Activated B cell treated with CpG ODN at 0.5 μM for 24 hours (primary cell): ENCODE data around the gene PAMR1. TPM values are rescaled to one million over a fixed set of nuclear protein-coding genes. Genes with fewer than 3 reads are reported as not detected.
"Not testable (repeated sequence)": the region's sequence is repeated elsewhere in the genome, so short reads cannot be mapped to it uniquely, and the experiment has no call there.

Experiments
- ATAC-seq: fragments of 200-7000 bp; cut with Tn5 transposase; one replicate; pipeline ENCODE4 v1.10.0; 2021; ENCODE audit warnings: low read depth, mild to moderate bottlenecking, moderate library complexity
- CTCF ChIA-PET: fragments of 350-600 bp; sonication (Branson Sonifier 250); formaldehyde crosslinking; loops from one replicate; lab custom pipeline; 2021; ENCODE audit warnings: antibody characterized with exemption; lab: Charles Lee
- POLR2A ChIA-PET: fragments of 350-600 bp; sonication (Branson Sonifier 250); formaldehyde crosslinking; loops from one replicate; lab custom pipeline; 2021; ENCODE audit warnings: antibody characterized with exemption; lab: Charles Lee
- DNase-seq: peaks from one replicate; pipeline ENCODE4 v3.0.0; 2022
- H3K27ac Mint-ChIP-seq: one replicate; pipeline ENCODE4 v1.8.0; 2020; ENCODE audit warnings: mixed read lengths
- H3K27me3 Mint-ChIP-seq: one replicate; pipeline ENCODE4 v1.8.0; 2021; ENCODE audit warnings: mixed read lengths
- H3K36me3 Mint-ChIP-seq: one replicate; pipeline ENCODE4 v1.8.0; 2021; ENCODE audit warnings: low read depth, mixed read lengths
- H3K4me1 Mint-ChIP-seq: one replicate; pipeline ENCODE4 v1.8.0; 2021; ENCODE audit warnings: mixed read lengths
- H3K4me3 Mint-ChIP-seq: one replicate; pipeline ENCODE4 v1.8.0; 2020; ENCODE audit warnings: mild to moderate bottlenecking, mixed read lengths
- H3K9me3 Mint-ChIP-seq: one replicate; pipeline ENCODE4 v1.8.0; 2020; ENCODE audit warnings: mixed read lengths
- intact Hi-C: fragments of 100-400 bp; cut with micrococcal nuclease; formaldehyde crosslinking; loops from one replicate; pipeline ENCODE4 v1.15.1; 2024
- total RNA-seq: library from RNA; stranded (reverse); gene quantifications from 2 replicates; pipeline ENCODE4 v1.2.3, GENCODE V29; 2022
- TF ChIP-seq, protein P1 (sequence below): fragments of 200-600 bp; IDR thresholded peaks from one replicate; pipeline ENCODE4 v1.8.0; 2022; ENCODE audit warnings: antibody characterized with exemption, mild to moderate bottlenecking

The PAMR1 gene
- total RNA-seq, 1 donor from 2014 or later, result not detected

DNA sequence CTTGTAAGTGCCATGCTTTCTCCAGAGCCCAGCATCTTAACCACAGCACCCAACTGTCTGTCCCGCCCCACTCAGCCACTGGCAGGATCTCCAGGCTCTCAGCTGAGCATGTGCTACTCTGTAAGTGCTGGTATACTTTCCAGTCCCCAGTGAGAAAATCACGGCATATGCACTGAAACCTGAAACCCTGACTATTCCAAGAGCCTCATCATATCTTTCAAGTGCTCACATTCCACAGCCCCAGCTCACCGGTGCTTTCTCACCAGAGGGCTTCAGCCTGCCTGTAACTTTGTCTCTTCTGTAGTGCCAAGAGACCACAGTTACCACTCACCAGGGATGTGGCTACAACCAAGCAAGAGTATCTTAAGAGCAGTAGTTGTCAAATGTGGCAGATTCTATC, 24.4 kb upstream of the PAMR1 start:
- H3K9me3 Mint-ChIP-seq, result no peaks in the 10 kb centered on the region
- TF ChIP-seq, protein P1, sequence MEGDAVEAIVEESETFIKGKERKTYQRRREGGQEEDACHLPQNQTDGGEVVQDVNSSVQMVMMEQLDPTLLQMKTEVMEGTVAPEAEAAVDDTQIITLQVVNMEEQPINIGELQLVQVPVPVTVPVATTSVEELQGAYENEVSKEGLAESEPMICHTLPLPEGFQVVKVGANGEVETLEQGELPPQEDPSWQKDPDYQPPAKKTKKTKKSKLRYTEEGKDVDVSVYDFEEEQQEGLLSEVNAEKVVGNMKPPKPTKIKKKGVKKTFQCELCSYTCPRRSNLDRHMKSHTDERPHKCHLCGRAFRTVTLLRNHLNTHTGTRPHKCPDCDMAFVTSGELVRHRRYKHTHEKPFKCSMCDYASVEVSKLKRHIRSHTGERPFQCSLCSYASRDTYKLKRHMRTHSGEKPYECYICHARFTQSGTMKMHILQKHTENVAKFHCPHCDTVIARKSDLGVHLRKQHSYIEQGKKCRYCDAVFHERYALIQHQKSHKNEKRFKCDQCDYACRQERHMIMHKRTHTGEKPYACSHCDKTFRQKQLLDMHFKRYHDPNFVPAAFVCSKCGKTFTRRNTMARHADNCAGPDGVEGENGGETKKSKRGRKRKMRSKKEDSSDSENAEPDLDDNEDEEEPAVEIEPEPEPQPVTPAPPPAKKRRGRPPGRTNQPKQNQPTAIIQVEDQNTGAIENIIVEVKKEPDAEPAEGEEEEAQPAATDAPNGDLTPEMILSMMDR, result no peak
- DNase-seq (no peak), ATAC-seq (no peak)
- intact Hi-C loops, result no loop called here
- H3K27me3 Mint-ChIP-seq, result peaks cover 13% of the 10 kb centered on the region
- POLR2A ChIA-PET, result no interaction called here
- H3K36me3 Mint-ChIP-seq, result no peaks in the 10 kb centered on the region
- CTCF ChIA-PET, result no interaction called here
- no peak overlapping the region for H3K4me3 Mint-ChIP-seq
- H3K4me1 Mint-ChIP-seq, result peaks cover 3% of the 10 kb centered on the region
- no peak overlapping the region for H3K27ac Mint-ChIP-seq

DNA sequence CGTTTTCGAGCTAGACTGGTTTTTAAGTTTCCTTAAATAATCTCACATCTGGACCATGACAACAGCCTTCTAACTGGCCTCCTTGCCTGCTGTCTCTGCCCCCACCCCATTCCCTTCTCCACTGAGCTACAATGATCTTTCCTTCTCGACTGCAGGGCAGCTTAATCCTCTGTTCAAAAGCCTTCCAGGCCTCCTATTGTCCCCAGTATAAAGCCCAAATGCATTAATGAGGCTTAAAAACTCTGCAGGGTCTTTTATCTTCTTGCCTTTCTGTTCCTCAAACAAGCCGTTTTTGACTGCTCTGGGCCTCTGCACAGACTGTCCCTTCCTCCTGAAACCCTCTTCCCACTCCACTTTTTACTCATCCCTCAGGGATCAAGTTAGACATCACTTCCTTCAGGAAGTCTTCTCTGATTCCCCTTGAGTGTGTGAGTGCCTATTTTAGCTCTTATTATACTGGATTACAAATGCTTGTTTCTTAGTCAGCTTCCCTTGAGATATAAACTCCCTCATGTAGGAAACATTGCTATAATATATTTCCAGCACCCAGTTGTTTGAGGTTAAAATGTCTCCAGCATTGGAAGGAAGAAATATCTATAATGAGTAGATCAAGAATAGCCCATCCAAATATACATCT, 23.6 kb upstream of the PAMR1 start:
- CTCF ChIA-PET, result no interaction called here
- no peak overlapping the region for H3K27ac Mint-ChIP-seq
- no peak overlapping the region for H3K4me3 Mint-ChIP-seq
- H3K9me3 Mint-ChIP-seq, result no peaks in the 10 kb centered on the region
- TF ChIP-seq, protein P1, result no peak
- peaks cover 3% of the 10 kb centered on the region for H3K4me1 Mint-ChIP-seq
- H3K36me3 Mint-ChIP-seq, result no peaks in the 10 kb centered on the region
- DNase-seq (no peak), ATAC-seq (no peak)
- peaks cover 10% of the 10 kb centered on the region for H3K27me3 Mint-ChIP-seq
- intact Hi-C loops, result no loop called here
- POLR2A ChIA-PET, result no interaction called here

DNA sequence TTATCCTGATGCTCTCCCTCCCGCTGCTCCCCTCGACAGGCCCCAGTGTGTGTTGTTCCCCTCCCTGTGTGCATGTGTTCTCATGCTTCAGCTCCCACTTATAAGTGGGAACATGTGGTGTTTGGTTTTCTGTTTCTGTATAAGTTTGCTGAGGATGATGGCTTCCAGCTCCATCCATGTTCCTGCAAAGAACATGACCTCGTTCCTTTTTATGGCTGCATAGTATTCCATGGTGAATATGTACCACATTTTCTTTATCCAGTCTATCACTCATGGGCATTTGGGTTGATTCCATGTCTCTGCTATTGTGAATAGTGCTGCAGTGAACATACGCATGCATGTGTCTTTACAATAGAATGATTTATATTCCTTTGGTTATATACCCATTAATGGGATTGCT, 22.6 kb upstream of the PAMR1 start:
- CTCF ChIA-PET, H3K36me3 Mint-ChIP-seq, H3K27ac Mint-ChIP-seq, H3K4me1 Mint-ChIP-seq, ATAC-seq, H3K4me3 Mint-ChIP-seq, H3K9me3 Mint-ChIP-seq, intact Hi-C loops, DNase-seq, POLR2A ChIA-PET: not testable (repeated sequence)
- H3K27me3 Mint-ChIP-seq, result peaks cover 10% of the 10 kb centered on the region

DNA sequence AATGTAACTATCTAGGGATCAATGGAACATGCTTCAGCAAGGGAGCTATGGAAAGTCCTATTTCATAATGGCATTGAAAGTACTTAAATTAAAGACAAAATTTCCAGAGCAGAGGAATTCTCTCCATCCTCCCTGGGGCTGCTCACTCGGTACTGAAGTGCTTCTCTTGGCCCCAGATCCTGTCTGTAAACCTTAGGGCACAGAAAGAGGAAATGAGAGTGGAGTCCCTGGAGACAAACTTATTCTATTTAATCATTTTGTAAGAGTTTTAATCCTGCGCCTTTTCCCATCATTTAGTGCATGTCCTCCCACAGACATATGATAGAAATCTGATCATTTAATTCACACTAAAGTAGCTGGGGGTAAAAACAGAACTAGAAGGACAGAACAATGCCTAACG, 20.9 kb upstream of the PAMR1 start:
- ChIA-PET CTCF (no interaction called here), POLR2A (no interaction called here)
- Mint-ChIP-seq H3K4me1 (peaks cover 3% of the 10 kb centered on the region), H3K27me3 (peaks cover 10% of the 10 kb centered on the region), H3K4me3 (no peak overlapping the region), H3K36me3 (no peaks in the 10 kb centered on the region), H3K9me3 (no peaks in the 10 kb centered on the region), H3K27ac (no peak overlapping the region)
- intact Hi-C loops, result no loop called here
- ATAC-seq, result no peak
- no peak for DNase-seq
- TF ChIP-seq, protein P1, result no peak

DNA sequence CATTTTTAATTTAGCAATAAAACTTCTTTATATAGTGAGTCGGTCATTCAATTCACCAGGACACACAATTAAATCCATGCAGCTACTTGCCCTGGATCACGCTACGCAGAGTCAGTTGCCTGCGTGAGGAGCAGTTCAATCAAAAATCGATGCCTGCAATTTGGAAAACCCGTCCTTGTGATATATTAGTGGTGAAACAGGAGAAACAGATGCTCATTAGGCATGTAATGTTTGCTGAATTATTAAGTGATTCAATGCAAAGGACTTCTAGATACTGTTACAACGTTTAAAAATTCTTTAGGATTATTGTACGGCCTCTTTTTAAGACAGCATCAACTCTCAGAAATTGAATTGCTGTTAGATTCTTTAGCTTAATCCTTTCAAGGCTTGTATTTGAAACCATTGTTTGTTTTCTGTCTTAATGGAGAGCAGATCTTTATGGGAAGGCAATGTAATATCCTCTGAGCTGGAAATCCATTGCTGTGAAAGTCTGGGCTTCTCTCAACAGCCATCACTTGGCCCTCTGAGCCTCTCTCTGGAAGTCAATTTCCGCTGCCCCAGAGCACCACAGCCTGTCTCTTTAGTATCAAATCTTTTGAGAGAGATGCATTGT, 20.1 kb upstream of the PAMR1 start:
- Mint-ChIP-seq H3K9me3 (no peaks in the 10 kb centered on the region), H3K27ac (no peak overlapping the region), H3K4me3 (no peak overlapping the region), H3K4me1 (peaks cover 3% of the 10 kb centered on the region), H3K27me3 (peaks cover 9% of the 10 kb centered on the region), H3K36me3 (no peaks in the 10 kb centered on the region)
- intact Hi-C loops, result no loop called here
- TF ChIP-seq, protein P1, result no peak
- DNase-seq (no peak), ATAC-seq (no peak)
- CTCF ChIA-PET, result no interaction called here
- POLR2A ChIA-PET, result no interaction called here
